ENCODE data around the gene PRH2.

The PRH2 gene

GRCh38 chr12:10928746-10929286, at the start of gene PRH2:
PRH2 (plus strand) TSS chr12:10929236; CDS start chr12:10929274, 38 bp downstream.
- no peak within 1 kb of the TSS for H3K4me3 ChIP-seq (ENCODE audit: low read length)
- no peak for DNase-seq (ENCODE audit: low read depth)
- TF ChIP-seq CTCF (IDR thresholded peaks at IDR 0.05; ENCODE audit: insufficient read depth, low read depth, low read length, missing control alignments) = no peak

DNA sequence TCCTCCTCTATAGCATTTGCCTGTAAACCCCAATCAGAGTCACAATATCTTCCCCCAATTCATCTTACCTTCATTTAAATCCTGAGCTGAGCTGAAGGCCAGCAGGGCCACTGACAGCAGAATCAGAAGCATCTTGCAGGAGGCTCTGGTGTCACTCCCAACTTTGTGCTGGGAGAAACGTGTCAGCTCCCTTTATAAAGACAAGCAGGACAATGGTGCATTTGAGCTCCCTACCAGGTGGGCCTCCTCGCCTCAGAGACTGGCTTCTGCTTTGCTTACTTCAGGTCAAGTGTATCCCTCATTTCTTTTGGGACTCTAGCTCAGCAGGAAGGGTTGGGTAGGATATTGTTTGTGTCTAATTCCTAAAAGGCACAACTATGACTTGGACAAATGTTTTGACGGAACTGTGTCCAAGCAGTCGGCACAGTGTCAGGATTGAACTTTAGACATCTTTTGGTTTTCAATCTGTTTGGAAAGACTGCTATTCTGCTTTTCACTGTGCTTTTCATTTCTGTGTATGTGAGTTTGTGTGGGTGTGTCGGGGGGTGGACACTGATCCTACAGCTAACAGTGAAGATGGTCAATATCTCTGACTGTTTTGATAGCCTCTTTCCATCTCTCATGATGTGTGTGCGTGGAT, 44.8 kb upstream of the PRH2 start, which contains the start of gene PRH1:
Gene PRH1, minus strand, starts transcription at position 170 of the 640 bp plus-strand sequence. Its CDS starts 38 bp downstream, at position 132.
- DNase-seq (ENCODE audit: low read depth) = no peak
- TF ChIP-seq CTCF (IDR thresholded peaks at IDR 0.05; ENCODE audit: insufficient read depth, low read depth, low read length, missing control alignments) = no peak
- H3K4me3 ChIP-seq (ENCODE audit: low read length) = no peak within 1 kb of the TSS

DNA sequence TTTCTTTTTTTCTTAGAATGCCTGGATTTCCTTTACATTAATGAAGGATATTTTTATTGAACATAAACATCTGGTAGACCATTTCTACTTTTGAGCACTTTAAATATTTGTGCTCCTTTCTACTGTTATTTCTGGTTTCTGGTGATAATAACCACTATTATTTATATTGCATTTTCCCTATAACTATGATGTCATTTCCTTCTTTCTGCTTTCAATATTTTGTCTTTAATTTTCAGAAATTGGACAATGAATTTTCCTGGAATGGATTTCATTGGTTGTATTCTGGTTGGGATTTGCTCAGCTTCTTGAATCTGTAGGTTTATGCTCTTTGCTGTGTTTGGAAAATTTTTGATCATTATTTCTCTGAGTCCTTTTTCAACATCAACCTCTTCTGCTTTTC, 39.8 kb upstream of the PRH2 start:
- H3K4me3 ChIP-seq (ENCODE audit: low read length) = no peak overlapping the region
- no peak for DNase-seq (ENCODE audit: low read depth)
- no peak for TF ChIP-seq CTCF (IDR thresholded peaks at IDR 0.05; ENCODE audit: insufficient read depth, low read depth, low read length, missing control alignments)

DNA sequence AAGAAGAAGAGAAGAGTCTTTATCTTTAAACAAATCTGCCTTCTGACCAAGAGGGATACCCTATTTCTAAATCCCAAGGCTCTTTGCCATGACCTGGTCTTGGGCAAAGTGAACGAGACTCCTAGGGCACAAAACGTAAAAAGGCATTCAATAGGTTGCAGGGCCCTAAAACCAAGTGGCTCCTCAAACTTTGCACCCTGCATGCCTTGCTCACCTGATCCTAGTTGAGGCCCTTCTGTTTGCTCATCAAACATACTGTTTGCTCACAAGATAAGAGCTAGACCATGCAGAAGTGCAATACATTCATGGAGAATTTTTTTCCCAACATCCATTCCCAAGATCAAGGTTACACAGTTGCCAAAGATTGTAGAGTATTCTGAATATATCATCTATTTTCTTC, 37.1 kb upstream of the PRH2 start:
- no peak for DNase-seq (ENCODE audit: low read depth)
- no peak overlapping the region for H3K4me3 ChIP-seq (ENCODE audit: low read length)
- TF ChIP-seq CTCF (IDR thresholded peaks at IDR 0.05; ENCODE audit: insufficient read depth, low read depth, low read length, missing control alignments) = no peak

DNA sequence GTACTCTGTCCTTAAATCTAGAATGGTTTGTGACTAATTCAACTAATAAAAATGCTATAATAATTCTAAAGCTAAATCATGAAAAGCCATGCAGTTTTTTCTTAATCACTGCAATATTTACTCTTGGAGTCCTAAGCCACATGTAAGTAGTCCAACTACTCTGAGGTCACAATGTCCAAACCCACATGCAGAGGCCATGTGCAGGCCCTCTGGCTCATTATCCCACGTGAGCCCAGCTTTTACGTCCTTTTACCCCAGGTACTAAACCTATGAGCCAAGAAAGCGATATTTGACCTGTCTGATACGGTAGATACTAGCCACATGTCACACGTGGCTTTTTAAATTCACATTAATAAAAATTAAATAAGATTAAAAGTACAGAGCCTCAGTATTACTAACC, 32.2 kb upstream of the PRH2 start:
- H3K4me3 ChIP-seq (ENCODE audit: low read length) = no peak overlapping the region
- DNase-seq (ENCODE audit: low read depth) = no peak
- TF ChIP-seq CTCF (IDR thresholded peaks at IDR 0.05; ENCODE audit: insufficient read depth, low read depth, low read length, missing control alignments) = no peak

DNA sequence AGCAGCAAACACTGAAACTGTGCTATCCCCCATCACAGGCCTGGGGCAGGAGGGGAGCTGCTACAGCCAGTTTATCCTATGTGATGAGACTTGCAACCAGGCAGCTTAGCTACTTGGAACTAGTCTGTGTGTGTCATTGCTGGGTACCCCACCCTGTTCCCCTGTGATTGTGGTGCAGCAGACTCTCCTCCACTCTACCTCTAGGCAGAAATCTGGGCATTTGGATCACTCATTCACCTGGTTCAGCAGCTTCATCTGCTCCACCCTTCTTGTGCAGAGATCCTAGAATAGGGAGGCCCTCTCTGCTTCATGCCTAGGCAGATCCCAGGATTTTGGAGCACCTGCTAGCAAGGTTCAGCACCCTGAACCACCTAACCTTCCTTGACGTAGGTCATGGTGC, 28.5 kb upstream of the PRH2 start:
- no peak overlapping the region for H3K4me3 ChIP-seq (ENCODE audit: low read length)
- DNase-seq (ENCODE audit: low read depth) = peak; percentile 69
- no peak for TF ChIP-seq CTCF (IDR thresholded peaks at IDR 0.05; ENCODE audit: insufficient read depth, low read depth, low read length, missing control alignments)

DNA sequence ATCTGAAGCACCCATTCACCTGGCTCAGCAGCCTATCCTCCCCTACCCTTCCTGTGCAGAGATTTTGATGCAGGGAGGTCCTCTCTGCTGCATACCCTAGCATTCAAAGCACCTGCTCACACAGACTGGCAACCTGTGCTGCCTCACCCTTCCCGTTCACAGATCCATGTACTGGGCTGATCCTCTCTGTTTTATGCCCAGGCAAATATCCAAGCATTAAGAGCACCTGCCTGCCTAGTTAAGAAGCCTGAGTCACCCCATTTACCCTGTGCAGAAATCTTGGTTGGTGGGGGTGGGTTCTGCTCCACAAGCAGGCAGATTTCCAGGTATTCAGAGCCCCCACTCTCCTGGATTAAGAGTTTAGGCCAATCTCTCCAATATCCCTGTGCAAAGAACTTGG, 28.1 kb upstream of the PRH2 start:
- H3K4me3 ChIP-seq (ENCODE audit: low read length) = no peak overlapping the region
- peak; percentile 7 for DNase-seq (ENCODE audit: low read depth)
- TF ChIP-seq CTCF (IDR thresholded peaks at IDR 0.05; ENCODE audit: insufficient read depth, low read depth, low read length, missing control alignments) = no peak

Data from epithelial cell of esophagus (primary cell).